Lung (tissue), 12 donors: ENCODE results near the gene CACNA1I. TPM values are rescaled to one million over a fixed set of nuclear protein-coding genes. Genes with fewer than 3 reads are reported as not detected.

Source experiments
- ATAC-seq: fragments of 200-7000 bp; cut with Tn5 transposase; one replicate; pipeline ENCODE4 v1.9.1; 2020; ENCODE audit warnings: moderate number of reproducible peaks; ENCODE audit not compliant: insufficient read depth, low FRiP score
- DNase-seq, 3 donors: peaks; one replicate each; pipeline ENCODE4 v3.0.0-alpha.2; 2013 to 2017
- H3K27ac ChIP-seq, 2 donors: one replicate each; pipeline ENCODE4 v1.5.1; 2013; ENCODE audit warnings: mild to moderate bottlenecking in 2 of 2, moderate library complexity in 2 of 2, control low read depth in 1 of 2, inconsistent platforms in 1 of 2, low read depth in 1 of 2, low read length in 1 of 2
- H3K27me3 ChIP-seq, 3 donors: one replicate each; pipeline ENCODE4 v1.5.1; 2013; ENCODE audit warnings: low read length in 2 of 3; ENCODE audit not compliant: control insufficient read depth in 3 of 3, insufficient read depth in 3 of 3
- H3K36me3 ChIP-seq, 4 donors: one replicate each; pipeline ENCODE4 v1.5.1; 2013; ENCODE audit warnings: low read length in 4 of 4, mild to moderate bottlenecking in 1 of 4, moderate library complexity in 1 of 4; ENCODE audit not compliant: control insufficient read depth in 4 of 4, insufficient read depth in 4 of 4
- H3K4me1 ChIP-seq, 5 donors: one replicate each; pipeline ENCODE4 v1.5.1; 2013; ENCODE audit warnings: low read length in 5 of 5, mild to moderate bottlenecking in 2 of 5, moderate library complexity in 1 of 5; ENCODE audit not compliant: control insufficient read depth in 5 of 5, insufficient read depth in 5 of 5
- H3K4me3 ChIP-seq: one replicate; pipeline ENCODE4 v1.5.1; 2013; ENCODE audit warnings: mild to moderate bottlenecking, control low read depth, moderate library complexity
- H3K9ac ChIP-seq, 2 donors: one replicate each; pipeline ENCODE4 v1.5.1; 2013; ENCODE audit warnings: low read length in 2 of 2, control low read depth in 1 of 2; ENCODE audit not compliant: insufficient read depth in 1 of 2
- H3K9me3 ChIP-seq, 4 donors: one replicate each; pipeline ENCODE4 v1.5.1; 2013; ENCODE audit warnings: low read length in 3 of 4, mild to moderate bottlenecking in 1 of 4, moderate library complexity in 1 of 4; ENCODE audit not compliant: control insufficient read depth in 4 of 4, insufficient read depth in 3 of 4
- CTCF ChIP-seq: IDR thresholded peaks from 2 replicates; pipeline ENCODE4 v1.5.1; 2012; ENCODE audit warnings: mild to moderate bottlenecking; ENCODE audit errors: control extremely low read depth, extremely low read depth
- WGBS, 2 donors: extraction: QIAGEN DNeasy Blood & Tissue Kit; methylation state at CpG; one replicate each; pipeline ENCODE4 v1.1.7; 2013; 5-methylcytosine and 5-hydroxymethylcytosine counted together
- polyA plus RNA-seq, 2 donors: library from polyadenylated mRNA; stranded (reverse); fragments of 200-250 nt; gene quantifications; one replicate each; pipeline ENCODE4 v1.2.1, GENCODE V29; 2013
- total RNA-seq, 2 donors: library from RNA; depleted of rRNA in 1 of 2; stranded (reverse); fragments of >200 nt in 1 of 2; gene quantifications; one replicate each; pipeline ENCODE4 v1.2.1, GENCODE V29; 2014 to 2021
- donor health status: control.
- donor health status: control.
- donor health status: Bipolar disorder and iron deficiency.
- donor health status: healthy.
- donor health status: DM: yes; HTN: yes; CAD: no.

CACNA1I gene
- total and polyA plus RNA-seq, 4 donors = 0.07 to 0.22 (median 0.16) TPM

- Histone ChIP-seq H3K9me3 (no peaks in the 10 kb centered on the region), H3K4me3 (no peak overlapping the region), H3K36me3 (peaks cover 0 to 5% (median 0%) of the 10 kb centered on the region in 4 donors), H3K27ac (no peak overlapping the region), H3K27me3 (no peaks in the 10 kb centered on the region), H3K4me1 (peaks cover 0 to 11% (median 2%) of the 10 kb centered on the region in 5 donors), H3K9ac (no peak overlapping the region)
- no peak for TF ChIP-seq CTCF
- ATAC-seq = no peak
- 66 to 79% methylated on average over 8 of the region's 8 CpGs for WGBS, 2 donors
- no peak for DNase-seq
These were observed 33.8 kb upstream of the CACNA1I start for GRCh38 chr22:39536711-39537110.

GRCh38 chr22:39537975-39538374 is 32.6 kb upstream of the CACNA1I start:
- H3K36me3 ChIP-seq = no peaks in the 10 kb centered on the region
- H3K9ac ChIP-seq = no peak overlapping the region
- DNase-seq (no peak), ATAC-seq (no peak)
- TF ChIP-seq CTCF = no peak
- no peak overlapping the region for H3K27ac ChIP-seq
- no peaks in the 10 kb centered on the region for H3K27me3 ChIP-seq
- no peaks in the 10 kb centered on the region for H3K9me3 ChIP-seq
- no peak overlapping the region for H3K4me3 ChIP-seq
- H3K4me1 ChIP-seq = peaks cover 0 to 8% (median 0%) of the 10 kb centered on the region in 5 donors
- WGBS, 2 donors = 52 to 79% methylated on average over 2 of the region's 2 CpGs

GRCh38 chr22:39543095-39543494 is 27.5 kb upstream of the CACNA1I start:
- DNase-seq = peak in 1 of 3 donors; percentile 22
- H3K4me1 ChIP-seq = no peaks in the 10 kb centered on the region
- no peak for ATAC-seq
- TF ChIP-seq CTCF = no peak
- H3K4me3 ChIP-seq = no peak overlapping the region
- peaks cover 3 to 10% (median 7%) of the 10 kb centered on the region in 3 donors for H3K27me3 ChIP-seq
- H3K36me3 ChIP-seq = no peaks in the 10 kb centered on the region
- no peak overlapping the region for H3K9ac ChIP-seq
- WGBS, 2 donors = 19 to 21% methylated on average over 11 of the region's 11 CpGs
- H3K9me3 ChIP-seq = peaks cover 0 to 3% (median 0%) of the 10 kb centered on the region in 4 donors
- no peak overlapping the region for H3K27ac ChIP-seq
